SK-N-SH treated with all-trans-retinoic acid at 6 μM for 48 hours (cell line): ENCODE measurements around the gene STAMBPL1.

Experiments
- ATAC-seq: fragments of 200-7000 bp; cut with Tn5 transposase; 3 replicates; pipeline ENCODE4 v1.9.1; 2020; ENCODE audit warnings: mild to moderate bottlenecking, moderate library complexity
- ARNTL ChIP-seq: fragments of 450-650 bp; formaldehyde crosslinking; IDR thresholded peaks from 2 replicates; pipeline ENCODE4 v1.5.0; 2020; ENCODE audit warnings: low read depth, mild to moderate bottlenecking, moderate library complexity, borderline replicate concordance
- BACH2 ChIP-seq: fragments of 250-450 bp; sonication (Bioruptor Pico); IDR thresholded peaks from 2 replicates; pipeline ENCODE4 v1.9.0; 2021; ENCODE audit warnings: mild to moderate bottlenecking, borderline replicate concordance
- CREB5 ChIP-seq: fragments of 250-450 bp; sonication (Bioruptor Pico); IDR thresholded peaks from 2 replicates; pipeline ENCODE4 v1.5.1; 2020; ENCODE audit warnings: low read depth, mild to moderate bottlenecking, moderate library complexity
- CSDC2 ChIP-seq: fragments of 250-450 bp; sonication (Bioruptor Pico); IDR thresholded peaks from 2 replicates; pipeline ENCODE4 v1.5.0; 2020; ENCODE audit warnings: mild to moderate bottlenecking, moderate library complexity
- CSRNP3 ChIP-seq: fragments of 250-450 bp; sonication (Bioruptor Pico); IDR thresholded peaks from 2 replicates; pipeline ENCODE4 v1.5.1; 2021; ENCODE audit warnings: mild to moderate bottlenecking, moderate library complexity
- ESRRG ChIP-seq: fragments of 250-450 bp; sonication (Bioruptor Pico); IDR thresholded peaks from 2 replicates; pipeline ENCODE4 v1.6.1; 2021; ENCODE audit warnings: mild to moderate bottlenecking
- GLIS3 ChIP-seq: fragments of 250-450 bp; sonication (Bioruptor Pico); IDR thresholded peaks from 2 replicates; pipeline ENCODE4 v1.5.0; 2020; ENCODE audit warnings: mild to moderate bottlenecking, moderate library complexity
- ISL1 ChIP-seq: fragments of 250-450 bp; sonication (Bioruptor Pico); IDR thresholded peaks from 2 replicates; pipeline ENCODE4 v2.1.2; 2022; ENCODE audit warnings: mild to moderate bottlenecking, moderate library complexity
- OSR1 ChIP-seq: fragments of 250-450 bp; sonication (Bioruptor Pico); IDR thresholded peaks from 2 replicates; pipeline ENCODE4 v1.8.0; 2022; ENCODE audit warnings: moderate library complexity, mild to moderate bottlenecking, inconsistent platforms
- PATZ1 ChIP-seq: fragments of 250-450 bp; sonication (Bioruptor Pico); IDR thresholded peaks from 2 replicates; pipeline ENCODE4 v1.8.0; 2020; ENCODE audit warnings: mild to moderate bottlenecking, moderate library complexity, borderline replicate concordance
- POU6F1 ChIP-seq: fragments of 250-450 bp; sonication (Bioruptor Pico); IDR thresholded peaks from 2 replicates; pipeline ENCODE4 v1.8.0; 2021; ENCODE audit warnings: low read depth, mild to moderate bottlenecking, moderate library complexity, borderline replicate concordance
- PPARA ChIP-seq: fragments of 250-450 bp; sonication (Bioruptor Pico); IDR thresholded peaks from 2 replicates; pipeline ENCODE4 v1.5.0; 2020; ENCODE audit warnings: mild to moderate bottlenecking, borderline replicate concordance
- RARB ChIP-seq: fragments of 250-450 bp; sonication (Bioruptor Pico); IDR thresholded peaks from 2 replicates; pipeline ENCODE4 v1.8.0; 2021; ENCODE audit warnings: mild to moderate bottlenecking, moderate library complexity
- SNAI2 ChIP-seq: fragments of 250-450 bp; sonication (Bioruptor Pico); IDR thresholded peaks from 2 replicates; pipeline ENCODE4 v1.5.0; 2020; ENCODE audit warnings: mild to moderate bottlenecking, moderate library complexity
- TCF4 ChIP-seq: fragments of 250-450 bp; sonication (Bioruptor Pico); IDR thresholded peaks from 2 replicates; pipeline ENCODE4 v1.8.0; 2021; ENCODE audit warnings: mild to moderate bottlenecking, moderate library complexity, borderline replicate concordance
- TOX ChIP-seq: fragments of 250-450 bp; sonication (Bioruptor Pico); IDR thresholded peaks from 2 replicates; pipeline ENCODE4 v1.8.0; 2021; ENCODE audit warnings: mild to moderate bottlenecking, moderate library complexity, borderline replicate concordance
- TSHZ2 ChIP-seq: fragments of 250-450 bp; sonication (Bioruptor Pico); IDR thresholded peaks from 2 replicates; pipeline ENCODE4 v1.5.0; 2020; ENCODE audit warnings: mild to moderate bottlenecking, moderate library complexity
- ZC3H10 ChIP-seq: fragments of 250-450 bp; sonication (Bioruptor Pico); IDR thresholded peaks from 2 replicates; pipeline ENCODE4 v1.5.1; 2021; ENCODE audit warnings: mild to moderate bottlenecking, moderate library complexity
- ZNF565 ChIP-seq: fragments of 450-650 bp; formaldehyde crosslinking; conservative IDR thresholded peaks from 2 replicates; pipeline ENCODE4 v1.5.0; 2020; ENCODE audit warnings: low read depth, mild to moderate bottlenecking, moderate library complexity
- ZNF70 ChIP-seq: fragments of 450-650 bp; formaldehyde crosslinking; IDR thresholded peaks from 2 replicates; pipeline ENCODE4 v1.5.0; 2020; ENCODE audit warnings: mild to moderate bottlenecking, moderate library complexity

Gene STAMBPL1

GRCh38 chr10:88886557-88886956, 6.5 kb downstream of the STAMBPL1 start (continued):
- TF ChIP-seq CREB5 (CRISPR knock-in tag): no peak
- no peak for TF ChIP-seq TOX (CRISPR knock-in tag)
- no peak for TF ChIP-seq ZNF70
- no peak for TF ChIP-seq POU6F1
- TF ChIP-seq PATZ1 (CRISPR knock-in tag): no peak

- TF ChIP-seq BACH2 (CRISPR knock-in tag) (no peak), ESRRG (CRISPR knock-in tag) (no peak), CSDC2 (CRISPR knock-in tag) (no peak), SNAI2 (CRISPR knock-in tag) (no peak), ZNF70 (no peak), TOX (CRISPR knock-in tag) (no peak), ZC3H10 (CRISPR knock-in tag) (no peak), TCF4 (no peak), OSR1 (CRISPR knock-in tag) (no peak), POU6F1 (no peak), TSHZ2 (CRISPR knock-in tag) (no peak), GLIS3 (CRISPR knock-in tag) (no peak), RARB (CRISPR knock-in tag) (no peak), ZNF565 (no peak), CSRNP3 (CRISPR knock-in tag) (no peak), PPARA (CRISPR knock-in tag) (no peak), ISL1 (CRISPR knock-in tag) (no peak), ARNTL (no peak), PATZ1 (CRISPR knock-in tag) (no peak), CREB5 (CRISPR knock-in tag) (no peak)
- TF ChIP-seq, all 23 proteins: peak for 0
- no peak for ATAC-seq
Observed at GRCh38 chr10:88888810-88889445, 8.9 kb downstream of the STAMBPL1 start.
